ENCODE data around the gene GPRIN1.

DNA sequence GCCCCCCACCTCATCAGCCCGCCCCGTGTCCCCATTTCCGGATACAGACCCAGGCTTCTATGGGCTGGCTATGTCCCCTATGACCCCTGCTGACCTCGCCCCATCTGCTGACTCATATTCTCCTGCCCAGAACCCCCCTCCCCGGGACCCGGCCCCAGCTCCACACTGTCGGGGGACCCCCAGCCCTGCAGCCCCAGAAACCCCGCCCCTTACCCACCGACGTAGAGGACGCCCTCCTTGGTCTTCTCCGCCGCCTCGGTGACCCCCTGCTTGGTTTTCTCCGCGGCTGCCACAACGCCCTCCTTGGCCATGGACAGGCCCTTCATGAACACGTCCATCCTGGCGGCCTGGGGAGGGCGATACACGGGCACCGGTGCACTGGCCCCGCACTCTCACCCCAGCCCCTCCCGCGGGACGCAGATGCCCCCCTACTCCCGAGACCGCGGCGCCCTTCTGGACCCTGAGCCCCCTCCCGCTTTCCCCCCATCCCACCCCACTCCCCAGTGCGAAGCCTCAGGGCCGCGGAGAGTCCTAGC is 19.4 kb upstream of the GPRIN1 start:
- TF ChIP-seq, protein P1, sequence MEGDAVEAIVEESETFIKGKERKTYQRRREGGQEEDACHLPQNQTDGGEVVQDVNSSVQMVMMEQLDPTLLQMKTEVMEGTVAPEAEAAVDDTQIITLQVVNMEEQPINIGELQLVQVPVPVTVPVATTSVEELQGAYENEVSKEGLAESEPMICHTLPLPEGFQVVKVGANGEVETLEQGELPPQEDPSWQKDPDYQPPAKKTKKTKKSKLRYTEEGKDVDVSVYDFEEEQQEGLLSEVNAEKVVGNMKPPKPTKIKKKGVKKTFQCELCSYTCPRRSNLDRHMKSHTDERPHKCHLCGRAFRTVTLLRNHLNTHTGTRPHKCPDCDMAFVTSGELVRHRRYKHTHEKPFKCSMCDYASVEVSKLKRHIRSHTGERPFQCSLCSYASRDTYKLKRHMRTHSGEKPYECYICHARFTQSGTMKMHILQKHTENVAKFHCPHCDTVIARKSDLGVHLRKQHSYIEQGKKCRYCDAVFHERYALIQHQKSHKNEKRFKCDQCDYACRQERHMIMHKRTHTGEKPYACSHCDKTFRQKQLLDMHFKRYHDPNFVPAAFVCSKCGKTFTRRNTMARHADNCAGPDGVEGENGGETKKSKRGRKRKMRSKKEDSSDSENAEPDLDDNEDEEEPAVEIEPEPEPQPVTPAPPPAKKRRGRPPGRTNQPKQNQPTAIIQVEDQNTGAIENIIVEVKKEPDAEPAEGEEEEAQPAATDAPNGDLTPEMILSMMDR (IDR thresholded peaks at IDR 0.05; ENCODE audit: low read depth, low read length, missing input control), result no peak
- TF ChIP-seq EGR1 (IDR thresholded peaks at IDR 0.05; ENCODE audit: low read depth in 2 of 2), result no peak
- no peak for TF ChIP-seq SP1 (IDR thresholded peaks at IDR 0.05)
- TF ChIP-seq YY1 (IDR thresholded peaks at IDR 0.05), result no peak
- TF ChIP-seq TAF1 (conservative IDR thresholded peaks at IDR 0.05), result no peak
- TF ChIP-seq, protein P2, sequence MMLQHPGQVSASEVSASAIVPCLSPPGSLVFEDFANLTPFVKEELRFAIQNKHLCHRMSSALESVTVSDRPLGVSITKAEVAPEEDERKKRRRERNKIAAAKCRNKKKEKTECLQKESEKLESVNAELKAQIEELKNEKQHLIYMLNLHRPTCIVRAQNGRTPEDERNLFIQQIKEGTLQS (IDR thresholded peaks at IDR 0.05), result no peak
- TF ChIP-seq, protein P3, sequence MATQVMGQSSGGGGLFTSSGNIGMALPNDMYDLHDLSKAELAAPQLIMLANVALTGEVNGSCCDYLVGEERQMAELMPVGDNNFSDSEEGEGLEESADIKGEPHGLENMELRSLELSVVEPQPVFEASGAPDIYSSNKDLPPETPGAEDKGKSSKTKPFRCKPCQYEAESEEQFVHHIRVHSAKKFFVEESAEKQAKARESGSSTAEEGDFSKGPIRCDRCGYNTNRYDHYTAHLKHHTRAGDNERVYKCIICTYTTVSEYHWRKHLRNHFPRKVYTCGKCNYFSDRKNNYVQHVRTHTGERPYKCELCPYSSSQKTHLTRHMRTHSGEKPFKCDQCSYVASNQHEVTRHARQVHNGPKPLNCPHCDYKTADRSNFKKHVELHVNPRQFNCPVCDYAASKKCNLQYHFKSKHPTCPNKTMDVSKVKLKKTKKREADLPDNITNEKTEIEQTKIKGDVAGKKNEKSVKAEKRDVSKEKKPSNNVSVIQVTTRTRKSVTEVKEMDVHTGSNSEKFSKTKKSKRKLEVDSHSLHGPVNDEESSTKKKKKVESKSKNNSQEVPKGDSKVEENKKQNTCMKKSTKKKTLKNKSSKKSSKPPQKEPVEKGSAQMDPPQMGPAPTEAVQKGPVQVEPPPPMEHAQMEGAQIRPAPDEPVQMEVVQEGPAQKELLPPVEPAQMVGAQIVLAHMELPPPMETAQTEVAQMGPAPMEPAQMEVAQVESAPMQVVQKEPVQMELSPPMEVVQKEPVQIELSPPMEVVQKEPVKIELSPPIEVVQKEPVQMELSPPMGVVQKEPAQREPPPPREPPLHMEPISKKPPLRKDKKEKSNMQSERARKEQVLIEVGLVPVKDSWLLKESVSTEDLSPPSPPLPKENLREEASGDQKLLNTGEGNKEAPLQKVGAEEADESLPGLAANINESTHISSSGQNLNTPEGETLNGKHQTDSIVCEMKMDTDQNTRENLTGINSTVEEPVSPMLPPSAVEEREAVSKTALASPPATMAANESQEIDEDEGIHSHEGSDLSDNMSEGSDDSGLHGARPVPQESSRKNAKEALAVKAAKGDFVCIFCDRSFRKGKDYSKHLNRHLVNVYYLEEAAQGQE (IDR thresholded peaks at IDR 0.05), result no peak
- TF ChIP-seq RAD21 (IDR thresholded peaks at IDR 0.05), result no peak
- TF ChIP-seq, protein P4, sequence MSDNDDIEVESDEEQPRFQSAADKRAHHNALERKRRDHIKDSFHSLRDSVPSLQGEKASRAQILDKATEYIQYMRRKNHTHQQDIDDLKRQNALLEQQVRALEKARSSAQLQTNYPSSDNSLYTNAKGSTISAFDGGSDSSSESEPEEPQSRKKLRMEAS (IDR thresholded peaks at IDR 0.05), result no peak
- no peak for TF ChIP-seq HNF4A (conservative IDR thresholded peaks at IDR 0.05)

All from liver (tissue), 3 donors.